H1 (cell line): ENCODE measurements around the gene UBE4B. TPM values are rescaled to one million over a fixed set of nuclear protein-coding genes. Genes with fewer than 3 reads are reported as not detected.

Experiments used
- CTCF ChIA-PET: fragments of 300-600 bp; sonication (Branson Sonifier 250); formaldehyde crosslinking; loops from one replicate; lab custom pipeline; 2021; ENCODE audit not compliant: partially characterized antibody; lab: Charles Lee
- POLR2A ChIA-PET: fragments of 300-600 bp; sonication (Branson Sonifier 250); formaldehyde crosslinking; loops from one replicate; lab custom pipeline; 2021; ENCODE audit warnings: inconsistent platforms; ENCODE audit not compliant: partially characterized antibody; lab: Charles Lee
- DNase-seq, 2 experiments: peaks; one replicate each; pipeline versions ENCODE4 v3.0.0 to v3.0.0-alpha.2; 2010 to 2022; ENCODE audit warnings: low spot score in 2 of 2, low read depth in 1 of 2, mixed read lengths in 1 of 2
- FAIRE-seq: peaks from 2 replicates; lab custom pipeline; 2011; peaks lifted over from hg19 to GRCh38; lab: Jason Lieb, UNC
- H2AFZ ChIP-seq: 2 replicates; pipeline ENCODE4 v1.8.1; 2012; ENCODE audit warnings: low read length, inconsistent platforms
- H2AK5ac ChIP-seq: 2 replicates; pipeline ENCODE4 v1.6.1; 2013; ENCODE audit warnings: low read depth, low read length
- H2BK120ac ChIP-seq: replicated peaks from 2 replicates; pipeline ENCODE3; 2013; ENCODE audit warnings: low read depth, low read length, inconsistent platforms
- H2BK12ac ChIP-seq: 2 replicates; pipeline ENCODE4 v1.6.1; 2013; ENCODE audit warnings: low read depth, low read length
- H2BK15ac ChIP-seq: 2 replicates; pipeline ENCODE4 v1.6.1; 2013; ENCODE audit warnings: low read length
- H2BK20ac ChIP-seq: 2 replicates; pipeline ENCODE4 v1.6.1; 2013; ENCODE audit warnings: low read length
- H2BK5ac ChIP-seq: 2 replicates; pipeline ENCODE4 v1.6.1; 2013; ENCODE audit warnings: low read depth, low read length
- H3K14ac ChIP-seq: 2 replicates; pipeline ENCODE4 v1.6.1; 2013; ENCODE audit warnings: inconsistent platforms; ENCODE audit not compliant: insufficient read length
- H3K18ac ChIP-seq: 2 replicates; pipeline ENCODE4 v1.6.1; 2013; ENCODE audit warnings: low read length; ENCODE audit errors: extremely low read depth
- H3K23ac ChIP-seq: 2 replicates; pipeline ENCODE4 v1.6.1; 2013; ENCODE audit warnings: inconsistent platforms; ENCODE audit not compliant: insufficient read length
- H3K23me2 ChIP-seq: 2 replicates; pipeline ENCODE4 v1.6.1; 2013; ENCODE audit warnings: low read depth, low read length
- H3K27ac ChIP-seq: 2 replicates; pipeline ENCODE4 v1.6.1; 2011; ENCODE audit warnings: low read depth, low read length, inconsistent platforms
- H3K27me3 ChIP-seq, 4 experiments: replicated peaks in 1 of 4; 1 replicate in 1 of 4; 2 replicates in 3 of 4; pipeline versions ENCODE4 v1.6.1 to v1.8.1; 2011 to 2013; ENCODE audit warnings: low read length in 3 of 4, mild to moderate bottlenecking in 3 of 4, inconsistent platforms in 2 of 4, mixed read lengths in 2 of 4, moderate library complexity in 1 of 4; ENCODE audit not compliant: control insufficient read depth in 3 of 4, insufficient read depth in 3 of 4; ENCODE audit errors: extremely low read depth in 1 of 4
- H3K36me3 ChIP-seq, 4 experiments: 2 replicates each; pipeline versions ENCODE4 v1.6.1 to v1.8.1; 2011 to 2013; ENCODE audit warnings: mild to moderate bottlenecking in 4 of 4, low read length in 3 of 4, moderate library complexity in 2 of 4, control low read depth in 1 of 4, inconsistent platforms in 1 of 4; ENCODE audit not compliant: insufficient read depth in 4 of 4, control insufficient read depth in 2 of 4
- H3K4ac ChIP-seq: replicated peaks from 2 replicates; pipeline ENCODE3; 2013; ENCODE audit warnings: low read length, low read depth, mixed read lengths, inconsistent platforms; ENCODE audit not compliant: insufficient read length
- H3K4me1 ChIP-seq, 4 experiments: replicated peaks in 1 of 4; 1 replicate in 1 of 4; 2 replicates in 3 of 4; pipeline versions ENCODE4 v1.6.1 to v1.8.1; 2011 to 2013; ENCODE audit warnings: low read length in 3 of 4, inconsistent platforms in 2 of 4, mixed read lengths in 1 of 4; ENCODE audit not compliant: insufficient read depth in 4 of 4, control insufficient read depth in 3 of 4
- H3K4me2 ChIP-seq, 2 experiments: 2 replicates each; pipeline versions ENCODE4 v1.6.1 to v1.8.1; 2011 to 2013; ENCODE audit warnings: low read depth in 2 of 2, low read length in 2 of 2, control low read depth in 1 of 2, inconsistent platforms in 1 of 2, mild to moderate bottlenecking in 1 of 2; ENCODE audit not compliant: insufficient read depth in 1 of 2
- H3K4me3 ChIP-seq, 4 experiments: fragments of 200-600, 300-600 bp in 1 of 4; sonication (generic), shearing (Covaris generic), sonication (Bioruptor Twin) in 1 of 4; 2 replicates each; pipeline versions ENCODE4 v1.5.1 to v1.8.1; 2011 to 2016; ENCODE audit warnings: low read length in 4 of 4, low read depth in 3 of 4, control low read depth in 2 of 4, inconsistent platforms in 2 of 4, mild to moderate bottlenecking in 2 of 4, mixed read lengths in 1 of 4, moderate library complexity in 1 of 4; ENCODE audit not compliant: insufficient read depth in 2 of 4; ENCODE audit errors: extremely low read depth in 1 of 4
- H3K56ac ChIP-seq: replicated peaks from 2 replicates; pipeline ENCODE3; 2013; ENCODE audit warnings: low read depth, mild to moderate bottlenecking, mixed read lengths, low read length, inconsistent platforms; ENCODE audit not compliant: insufficient read length
- H3K79me1 ChIP-seq: 2 replicates; pipeline ENCODE4 v1.6.1; 2013; ENCODE audit warnings: low read depth, low read length, control low read depth
- H3K79me2 ChIP-seq, 2 experiments: 2 replicates each; pipeline versions ENCODE4 v1.6.1 to v1.8.1; 2012 to 2013; ENCODE audit warnings: low read length in 2 of 2, mild to moderate bottlenecking in 2 of 2, inconsistent platforms in 1 of 2; ENCODE audit not compliant: insufficient read depth in 2 of 2, control insufficient read depth in 1 of 2
- H3K9ac ChIP-seq, 4 experiments: replicated peaks in 1 of 4; 1 replicate in 1 of 4; 2 replicates in 3 of 4; pipeline versions ENCODE4 v1.6.1 to v1.8.1; 2011 to 2013; ENCODE audit warnings: low read depth in 3 of 4, low read length in 3 of 4, control low read depth in 2 of 4, mild to moderate bottlenecking in 2 of 4, moderate library complexity in 2 of 4, inconsistent platforms in 1 of 4; ENCODE audit errors: extremely low read depth in 1 of 4
- H3K9me3 ChIP-seq, 2 experiments: 2 replicates each; pipeline versions ENCODE4 v1.6.1 to v1.8.1; 2012 to 2013; ENCODE audit warnings: mild to moderate bottlenecking in 2 of 2, moderate library complexity in 2 of 2, control low read depth in 1 of 2, inconsistent platforms in 1 of 2, low read depth in 1 of 2, low read length in 1 of 2, mixed read lengths in 1 of 2; ENCODE audit not compliant: insufficient read depth in 2 of 2
- H4K20me1 ChIP-seq, 2 experiments: replicated peaks in 1 of 2; 2 replicates each; pipeline versions ENCODE3 to v1.8.1; 2011 to 2013; ENCODE audit warnings: inconsistent platforms in 2 of 2, low read length in 2 of 2, mild to moderate bottlenecking in 1 of 2; ENCODE audit not compliant: insufficient read depth in 2 of 2, control insufficient read depth in 1 of 2
- H4K5ac ChIP-seq: 2 replicates; pipeline ENCODE4 v1.6.1; 2013; ENCODE audit warnings: low read length, low read depth, mixed read lengths, inconsistent platforms; ENCODE audit not compliant: insufficient read length
- H4K8ac ChIP-seq: 2 replicates; pipeline ENCODE4 v1.8.0; 2013; ENCODE audit warnings: mild to moderate bottlenecking, moderate library complexity, low read length, inconsistent platforms; ENCODE audit not compliant: insufficient read depth; ENCODE audit errors: extremely low read depth
- H4K91ac ChIP-seq: replicated peaks from 2 replicates; pipeline ENCODE3; 2013; ENCODE audit warnings: low read length, mixed read lengths, inconsistent platforms; ENCODE audit not compliant: insufficient read length
- CBX5 ChIP-seq: fragments of 300-800, 300-1000 bp; sonication (generic); IDR thresholded peaks from 2 replicates; pipeline ENCODE4 v1.7.1; 2016; ENCODE audit warnings: antibody characterized with exemption, low read length, low read depth
- CREB1 ChIP-seq: IDR thresholded peaks from 2 replicates; pipeline ENCODE4 v1.6.1; 2012; ENCODE audit warnings: inconsistent platforms
- GABPA ChIP-seq: IDR thresholded peaks from 2 replicates; pipeline ENCODE4 v1.6.1; 2011; ENCODE audit warnings: mild to moderate bottlenecking, low read length, moderate library complexity, borderline replicate concordance; ENCODE audit not compliant: insufficient read depth
- KDM5A ChIP-seq: fragments of 200-600 bp; IDR thresholded peaks from 2 replicates; pipeline ENCODE4 v1.7.1; 2012; ENCODE audit warnings: mild to moderate bottlenecking, low read length, inconsistent platforms, mixed read lengths
- NANOG ChIP-seq: IDR thresholded peaks from 2 replicates; pipeline ENCODE4 v1.6.1; 2011; ENCODE audit warnings: low read length, low read depth, mild to moderate bottlenecking, inconsistent platforms; ENCODE audit not compliant: insufficient read depth, poor library complexity, severe bottlenecking
- SIN3A ChIP-seq, 2 experiments: IDR thresholded peaks in 1 of 2; conservative IDR thresholded peaks in 1 of 2; 2 replicates each; pipeline ENCODE4 v1.6.1; 2011 to 2012; ENCODE audit warnings: low read length in 2 of 2, improper control_type of control experiment in 1 of 2, low read depth in 1 of 2, mild to moderate bottlenecking in 1 of 2
- SIRT6 ChIP-seq: IDR thresholded peaks from one replicate; pipeline ENCODE4 v1.7.1; 2012; ENCODE audit warnings: low read length, inconsistent platforms
- SRF ChIP-seq: IDR thresholded peaks from 2 replicates; pipeline ENCODE4 v1.6.1; 2011; ENCODE audit warnings: mild to moderate bottlenecking, low read depth, low read length, moderate library complexity
- WGBS, 2 experiments: shearing (Covaris generic) in 1 of 2; methylation state at CpG; one replicate each; pipeline versions ENCODE4 v1.1.6 to v1.1.7; 2013 to 2015; ENCODE audit warnings: low lambda C conversion rate in 2 of 2, mixed read lengths in 2 of 2, inconsistent platforms in 1 of 2, low coverage in 1 of 2, missing lambda C conversion rate in 1 of 2; ENCODE audit not compliant: insufficient replicate concordance in 2 of 2, insufficient coverage in 1 of 2, insufficient read length in 1 of 2; ENCODE audit errors: extremely low coverage in 1 of 2, missing lambda C conversion rate in 1 of 2; 5-methylcytosine and 5-hydroxymethylcytosine counted together
- polyA plus RNA-seq, 7 experiments: library from polyadenylated mRNA; depleted of rRNA in 3 of 7; stranded (reverse) in 5 of 7; unstranded in 2 of 7; fragments of >200 nt in 5 of 7; fragments of 200-250 nt in 2 of 7; gene quantifications; 1 replicate in 5 of 7; 2 replicates in 1 of 7; 4 replicates in 1 of 7; pipeline versions ENCODE4 v1.2.1 to v1.2.3, GENCODE V29; 2011 to 2013; ENCODE audit warnings: missing spikeins in 2 of 7, mixed read lengths in 2 of 7
- total RNA-seq: library from RNA; stranded (reverse); fragmentation: NEBNext Ultra II Directional; extraction: Animal tissue kit (Norgen Biotek cat#: 25700); gene quantifications from 2 replicates; pipeline ENCODE4 v1.2.1, GENCODE V29; 2021
- TF ChIP-seq, protein P1 (sequence below): IDR thresholded peaks from 2 replicates; pipeline ENCODE4 v1.6.1; 2012; ENCODE audit warnings: low read length, inconsistent platforms

Gene UBE4B
- total and polyA plus RNA-seq, 2 of the 8 experiments (the other 6 are each of a cell fraction or from before 2014, with no cell fraction given), result 24.5 to 90.1 TPM

- Histone ChIP-seq H4K8ac (no peak overlapping the region), H3K4ac (no peak overlapping the region), H4K5ac (no peak overlapping the region), H2AK5ac (no peak overlapping the region), H3K36me3 (no peaks in the 10 kb centered on the region), H3K4me3 (no peak overlapping the region), H3K9ac (no peak overlapping the region), H2BK120ac (no peak overlapping the region), H3K27ac (no peak overlapping the region), H3K79me1 (no peaks in the 10 kb centered on the region), H2BK12ac (no peak overlapping the region), H2BK5ac (no peak overlapping the region), H3K27me3 (peaks cover 10 to 25% (median 24%) of the 10 kb centered on the region in 4 experiments), H3K18ac (no peak overlapping the region), H4K20me1 (no peaks in the 10 kb centered on the region), H3K4me2 (no peak overlapping the region), H3K79me2 (no peaks in the 10 kb centered on the region), H2AFZ (no peak overlapping the region), H3K4me1 (peaks cover 0 to 6% (median 1%) of the 10 kb centered on the region in 4 experiments; a peak in 3 of 7 replicates), H4K91ac (no peak overlapping the region), H2BK20ac (no peak overlapping the region), H3K14ac (no peak overlapping the region), H3K23me2 (peaks cover 6% of the 10 kb centered on the region; the same call in 1 of the 2 replicates), H3K9me3 (no peaks in the 10 kb centered on the region), H3K56ac (no peak overlapping the region), H2BK15ac (no peak overlapping the region), H3K23ac (no peak overlapping the region)
- ChIA-PET POLR2A (interaction anchor here (0.5 to 0.7 kb wide), 3 partner anchors 13 to 69 kb away, joined by 3 to 5 read pairs (median 3); no protein-coding TSS in a partner anchor), CTCF (interaction anchor here (0.6 to 1.7 kb wide), 5 partner anchors 10 to 703 kb away, joined by 3 to 9 read pairs (median 4); partner anchors contain the start of gene UBE4B)
- DNase-seq (no peak), FAIRE-seq (no peak)
- WGBS, 2 experiments, result 95% methylated on average over 7 of the region's 7 CpGs; no CpG with 5 or more reads in 1 of the 2 experiments
- TF ChIP-seq CREB1, result no peak
- no peak for TF ChIP-seq CBX5
- TF ChIP-seq SRF, result no peak
- TF ChIP-seq KDM5A, result no peak
- TF ChIP-seq NANOG, result no peak
- TF ChIP-seq, protein P1, sequence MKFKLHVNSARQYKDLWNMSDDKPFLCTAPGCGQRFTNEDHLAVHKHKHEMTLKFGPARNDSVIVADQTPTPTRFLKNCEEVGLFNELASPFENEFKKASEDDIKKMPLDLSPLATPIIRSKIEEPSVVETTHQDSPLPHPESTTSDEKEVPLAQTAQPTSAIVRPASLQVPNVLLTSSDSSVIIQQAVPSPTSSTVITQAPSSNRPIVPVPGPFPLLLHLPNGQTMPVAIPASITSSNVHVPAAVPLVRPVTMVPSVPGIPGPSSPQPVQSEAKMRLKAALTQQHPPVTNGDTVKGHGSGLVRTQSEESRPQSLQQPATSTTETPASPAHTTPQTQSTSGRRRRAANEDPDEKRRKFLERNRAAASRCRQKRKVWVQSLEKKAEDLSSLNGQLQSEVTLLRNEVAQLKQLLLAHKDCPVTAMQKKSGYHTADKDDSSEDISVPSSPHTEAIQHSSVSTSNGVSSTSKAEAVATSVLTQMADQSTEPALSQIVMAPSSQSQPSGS, result no peak
- no peak for TF ChIP-seq GABPA
- TF ChIP-seq SIRT6, result no peak
- TF ChIP-seq SIN3A (conservative IDR thresholded peaks at IDR 0.05 in 1 of 2, IDR thresholded peaks at IDR 0.05 in 1 of 2; ENCODE audit: low read depth in 1 of 2, low read length in 2 of 2), result no peak
Observed at GRCh38 chr1:9993561-9994075, 39.1 kb upstream of the UBE4B start.
